GM18868 (cell line): ENCODE results near the gene SORT1.
A peak's percentile ranks its signal among the peaks of the same experiment; 100 is the strongest.
"Not testable (repeated sequence)": the region's sequence is repeated elsewhere in the genome, so short reads cannot be mapped to it uniquely, and the experiment has no call there.

Experiments used
- ATAC-seq: cut with Tn5 transposase; IDR thresholded peaks from one replicate; pipeline ENCODE4 v1.9.1; 2021; ENCODE audit warnings: mild to moderate bottlenecking, moderate library complexity; ENCODE audit not compliant: unreplicated experiment

SORT1 gene

GRCh38 chr1:109383087-109383779, 14.5 kb downstream of the SORT1 start:
- no peak for ATAC-seq

GRCh38 chr1:109381573-109381972, 16.1 kb downstream of the SORT1 start:
- ATAC-seq: no peak

GRCh38 chr1:109379907-109380306, 17.8 kb downstream of the SORT1 start:
- ATAC-seq: no peak

- no peak for ATAC-seq
These were observed 18.3 kb downstream of the SORT1 start for GRCh38 chr1:109379422-109379821.

- ATAC-seq: no peak
These were observed 20.0 kb downstream of the SORT1 start for GRCh38 chr1:109377698-109378097.

- not testable (repeated sequence) for ATAC-seq
These were observed 24.0 kb downstream of the SORT1 start for GRCh38 chr1:109373696-109374095.

- no peak for ATAC-seq
These were observed 24.6 kb downstream of the SORT1 start for GRCh38 chr1:109373126-109373525.

- ATAC-seq: no peak
These were observed 25.4 kb downstream of the SORT1 start for GRCh38 chr1:109372281-109372680.

GRCh38 chr1:109371341-109371739, 26.4 kb downstream of the SORT1 start:
- ATAC-seq: no peak

GRCh38 chr1:109370712-109371340, 26.9 kb downstream of the SORT1 start:
- ATAC-seq: no peak

GRCh38 chr1:109369167-109369746, 28.5 kb downstream of the SORT1 start:
- ATAC-seq: no peak

GRCh38 chr1:109368464-109368863, 29.3 kb downstream of the SORT1 start:
- ATAC-seq: no peak

GRCh38 chr1:109367626-109368025, 30.1 kb downstream of the SORT1 start:
- no peak for ATAC-seq

GRCh38 chr1:109365642-109366204, 32.0 kb downstream of the SORT1 start:
- peak; percentile 52 for ATAC-seq

- ATAC-seq: no peak
These were observed 36.1 kb downstream of the SORT1 start for GRCh38 chr1:109361649-109362048.

- ATAC-seq: no peak
These were observed 36.6 kb downstream of the SORT1 start for GRCh38 chr1:109361069-109361468.

GRCh38 chr1:109357616-109358015, 40.1 kb downstream of the SORT1 start:
- no peak for ATAC-seq

GRCh38 chr1:109356915-109357314, 40.8 kb downstream of the SORT1 start:
- no peak for ATAC-seq

- no peak for ATAC-seq
These were observed 41.2 kb downstream of the SORT1 start for GRCh38 chr1:109356505-109356904.

GRCh38 chr1:109354929-109355328, 42.8 kb downstream of the SORT1 start:
- ATAC-seq: no peak

GRCh38 chr1:109351457-109351856, 46.3 kb downstream of the SORT1 start:
- ATAC-seq: no peak

GRCh38 chr1:109350655-109351054, 47.1 kb downstream of the SORT1 start:
- no peak for ATAC-seq
